HepG2 (cell line): ENCODE results near the gene TSGA10. TPM values are rescaled to one million over a fixed set of nuclear protein-coding genes. Genes with fewer than 3 reads are reported as not detected.

Source experiments
- ATAC-seq: fragments of 200-7000 bp; cut with Tn5 transposase; 3 replicates; pipeline ENCODE4 v1.9.1; 2020; ENCODE audit warnings: mild to moderate bottlenecking, moderate library complexity
- BruUV-seq: library from RNA; stranded (reverse); fragments of 400-500 nt; replicated peaks from 2 replicates; lab custom pipeline; 2021; lab: Mats Ljungman, UMichigan
- CTCF ChIA-PET: fragments of 300-600 bp; formaldehyde crosslinking; extraction: SDS; loops from one replicate; lab custom pipeline; 2021; ENCODE audit warnings: low total read pairs, inconsistent platforms, low intra/inter-chr PET ratio; lab: Yijun Ruan, JAX
- POLR2A ChIA-PET: fragments of 350-600 bp; sonication (Branson Sonifier 250); formaldehyde crosslinking; loops from one replicate; lab custom pipeline; 2020; ENCODE audit warnings: antibody characterized with exemption, inconsistent platforms; lab: Yijun Ruan, JAX
- DNase-seq: peaks from one replicate; pipeline ENCODE4 v3.0.0-alpha.2; 2015; ENCODE audit warnings: low spot score
- FAIRE-seq: peaks from 3 replicates; lab custom pipeline; 2011; peaks lifted over from hg19 to GRCh38; lab: Jason Lieb, UNC
- H2AFZ ChIP-seq: one replicate; pipeline ENCODE4 v1.6.1; 2011; ENCODE audit warnings: low read length, inconsistent platforms
- H3K27ac ChIP-seq: fragments of 300-600 bp; 3 replicates; pipeline ENCODE4 v1.8.0; 2011; ENCODE audit warnings: mixed run types, mild to moderate bottlenecking, mixed read lengths, low read length, inconsistent platforms; ENCODE audit not compliant: insufficient read depth; ENCODE audit errors: extremely low read length
- H3K27me3 ChIP-seq, 2 experiments: fragments of 200-600 bp in 1 of 2; 2 replicates in 1 of 2; 3 replicates in 1 of 2; pipeline versions ENCODE4 v1.6.0 to v1.8.0; 2011; ENCODE audit warnings: low read length in 2 of 2, mild to moderate bottlenecking in 2 of 2, moderate library complexity in 2 of 2, inconsistent platforms in 1 of 2; ENCODE audit not compliant: insufficient read depth in 2 of 2, control insufficient read depth in 1 of 2
- H3K36me3 ChIP-seq, 2 experiments: fragments of 200-600 bp in 1 of 2; replicated peaks in 1 of 2; 2 replicates in 1 of 2; 3 replicates in 1 of 2; pipeline versions ENCODE4 v1.5.1 to v1.8.0; 2011; ENCODE audit warnings: low read length in 2 of 2, inconsistent platforms in 1 of 2; ENCODE audit not compliant: insufficient read depth in 2 of 2, control insufficient read depth in 1 of 2
- H3K4me1 ChIP-seq: 2 replicates; pipeline ENCODE4 v1.5.1; 2012; ENCODE audit warnings: low read length, inconsistent platforms; ENCODE audit not compliant: insufficient read depth
- H3K4me2 ChIP-seq: 2 replicates; pipeline ENCODE4 v1.6.0; 2011; ENCODE audit warnings: low read depth, low read length, inconsistent platforms
- H3K4me3 ChIP-seq, 3 experiments: fragments of 200-600 bp in 1 of 3; sonication (generic), shearing (Covaris generic) in 1 of 3; replicated peaks in 1 of 3; 2 replicates each; pipeline ENCODE4 v1.5.1; 2011 to 2016; ENCODE audit warnings: low read length in 3 of 3, inconsistent platforms in 2 of 3, low read depth in 2 of 3, mild to moderate bottlenecking in 2 of 3, control low read depth in 1 of 3, mixed read lengths in 1 of 3; ENCODE audit not compliant: insufficient read depth in 1 of 3
- H3K79me2 ChIP-seq: one replicate; pipeline ENCODE4 v1.6.1; 2011; ENCODE audit warnings: low read length, inconsistent platforms; ENCODE audit not compliant: insufficient read depth
- H3K9ac ChIP-seq: 2 replicates; pipeline ENCODE4 v1.6.0; 2011; ENCODE audit warnings: mild to moderate bottlenecking, low read depth, low read length, inconsistent platforms; ENCODE audit not compliant: insufficient read depth
- H3K9me3 ChIP-seq: 2 replicates; pipeline ENCODE4 v1.5.1; 2012; ENCODE audit warnings: mild to moderate bottlenecking, low read length
- H4K20me1 ChIP-seq: 2 replicates; pipeline ENCODE4 v1.6.0; 2011; ENCODE audit warnings: inconsistent platforms, mild to moderate bottlenecking, low read length, moderate library complexity; ENCODE audit not compliant: insufficient read depth
- ATF3 ChIP-seq: sonication (generic); formaldehyde crosslinking; IDR thresholded peaks from 2 replicates; pipeline ENCODE4 v1.4.0; 2020; ENCODE audit warnings: missing genetic modification reagents
- CREB3 ChIP-seq: sonication (generic); formaldehyde crosslinking; IDR thresholded peaks from 2 replicates; pipeline ENCODE4 v1.5.0; 2020; ENCODE audit warnings: missing genetic modification reagents
- HNF4G ChIP-seq, 2 experiments: sonication (generic) in 1 of 2; formaldehyde crosslinking in 1 of 2; IDR thresholded peaks; 2 replicates each; pipeline versions ENCODE4 v1.4.0 to v1.6.1; 2011 to 2020; ENCODE audit warnings: borderline replicate concordance in 2 of 2, low read depth in 2 of 2, mild to moderate bottlenecking in 2 of 2, low read length in 1 of 2, missing genetic modification reagents in 1 of 2, moderate library complexity in 1 of 2
- SMARCE1 ChIP-seq: fragments of 450-650 bp; IDR thresholded peaks from 2 replicates; pipeline ENCODE4 v1.6.1; 2017; ENCODE audit warnings: borderline replicate concordance
- TEF ChIP-seq: sonication (generic); formaldehyde crosslinking; IDR thresholded peaks from 2 replicates; pipeline ENCODE4 v1.5.0; 2020; ENCODE audit warnings: missing genetic modification reagents
- ZNF343 ChIP-seq: sonication (generic); formaldehyde crosslinking; IDR thresholded peaks from 2 replicates; pipeline ENCODE4 v1.4.0; 2020; ENCODE audit warnings: mild to moderate bottlenecking, missing genetic modification reagents
- ZNF557 ChIP-seq: sonication (generic); formaldehyde crosslinking; IDR thresholded peaks from 2 replicates; pipeline ENCODE4 v1.4.0; 2020; ENCODE audit warnings: missing genetic modification reagents
- WGBS: methylation state at CpG from one replicate; pipeline ENCODE4 v1.1.6; 2017; ENCODE audit warnings: low lambda C conversion rate; 5-methylcytosine and 5-hydroxymethylcytosine counted together
- in situ Hi-C: cut with HindIII; loops from 2 replicates; pipeline ENCODE4 v1.10.0; 2017; ENCODE audit warnings: low pct_unique_long_range_greater_than_20kb; ENCODE audit not compliant: extremely low pct_ligation_motif_present
- intact Hi-C: fragments of 100-400 bp; cut with micrococcal nuclease; formaldehyde crosslinking; loops from one replicate; pipeline ENCODE4 v1.10.0; 2022; ENCODE audit not compliant: unreplicated experiment
- polyA plus RNA-seq, 8 experiments: library from polyadenylated mRNA; depleted of rRNA in 3 of 8; stranded (reverse) in 7 of 8; unstranded in 1 of 8; fragments of >200 nt; fragmentation: Illumina TruSeq in 4 of 8; extraction: Trizol in 4 of 8; gene quantifications; 2 replicates each; pipeline versions ENCODE4 v1.2.1 to v1.2.3, GENCODE V29; 2011 to 2016; ENCODE audit warnings: low read depth in 4 of 8, missing spikeins in 1 of 8, mixed read lengths in 1 of 8; ENCODE audit not compliant: insufficient read depth in 1 of 8
- total RNA-seq, 5 experiments: library from RNA; depleted of rRNA; stranded (reverse); fragments of >200 nt; fragmentation: Illumina TruSeq; extraction: Trizol; gene quantifications; 2 replicates each; pipeline ENCODE4 v1.2.3, GENCODE V29; 2016; ENCODE audit warnings: low read depth in 1 of 5
- TF ChIP-seq, protein P1 (sequence below): sonication (generic); formaldehyde crosslinking; IDR thresholded peaks from 2 replicates; pipeline ENCODE4 v1.4.0; 2020; ENCODE audit warnings: missing genetic modification reagents, borderline replicate concordance

TSGA10 gene
- total and polyA plus RNA-seq, 2 of the 13 experiments (the other 11 are each of a cell fraction or from before 2014, with no cell fraction given) = 4.7 to 13.1 TPM

- DNase-seq (no peak), FAIRE-seq (no peak), ATAC-seq (no peak)
- H3K27me3 ChIP-seq = no peaks in the 10 kb centered on the region
- TF ChIP-seq HNF4G (IDR thresholded peaks at IDR 0.05; ENCODE audit: borderline replicate concordance, low read depth, low read length) (no peak), HNF4G (CRISPR knock-in tag; IDR thresholded peaks at IDR 0.05; ENCODE audit: borderline replicate concordance, low read depth) (no peak), ZNF557 (no peak), CREB3 (CRISPR knock-in tag) (no peak), SMARCE1 (no peak), TEF (CRISPR knock-in tag) (no peak), ATF3 (no peak), ZNF343 (CRISPR knock-in tag) (no peak)
- TF ChIP-seq, protein P1, sequence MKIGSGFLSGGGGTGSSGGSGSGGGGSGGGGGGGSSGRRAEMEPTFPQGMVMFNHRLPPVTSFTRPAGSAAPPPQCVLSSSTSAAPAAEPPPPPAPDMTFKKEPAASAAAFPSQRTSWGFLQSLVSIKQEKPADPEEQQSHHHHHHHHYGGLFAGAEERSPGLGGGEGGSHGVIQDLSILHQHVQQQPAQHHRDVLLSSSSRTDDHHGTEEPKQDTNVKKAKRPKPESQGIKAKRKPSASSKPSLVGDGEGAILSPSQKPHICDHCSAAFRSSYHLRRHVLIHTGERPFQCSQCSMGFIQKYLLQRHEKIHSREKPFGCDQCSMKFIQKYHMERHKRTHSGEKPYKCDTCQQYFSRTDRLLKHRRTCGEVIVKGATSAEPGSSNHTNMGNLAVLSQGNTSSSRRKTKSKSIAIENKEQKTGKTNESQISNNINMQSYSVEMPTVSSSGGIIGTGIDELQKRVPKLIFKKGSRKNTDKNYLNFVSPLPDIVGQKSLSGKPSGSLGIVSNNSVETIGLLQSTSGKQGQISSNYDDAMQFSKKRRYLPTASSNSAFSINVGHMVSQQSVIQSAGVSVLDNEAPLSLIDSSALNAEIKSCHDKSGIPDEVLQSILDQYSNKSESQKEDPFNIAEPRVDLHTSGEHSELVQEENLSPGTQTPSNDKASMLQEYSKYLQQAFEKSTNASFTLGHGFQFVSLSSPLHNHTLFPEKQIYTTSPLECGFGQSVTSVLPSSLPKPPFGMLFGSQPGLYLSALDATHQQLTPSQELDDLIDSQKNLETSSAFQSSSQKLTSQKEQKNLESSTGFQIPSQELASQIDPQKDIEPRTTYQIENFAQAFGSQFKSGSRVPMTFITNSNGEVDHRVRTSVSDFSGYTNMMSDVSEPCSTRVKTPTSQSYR (CRISPR knock-in tag) = no peak
- H3K4me1 ChIP-seq = no peaks in the 10 kb centered on the region
- intact Hi-C loops (no loop called here), in situ Hi-C loops (no loop called here)
- H3K79me2 ChIP-seq = no peaks in the 10 kb centered on the region
- no peak overlapping the region for H3K9ac ChIP-seq
- peaks cover 23% of the 10 kb centered on the region for H3K9me3 ChIP-seq
- WGBS = 93% methylated on average over 2 of the region's 2 CpGs
- no peak overlapping the region for H3K4me2 ChIP-seq
- peaks cover 1 to 6% of the 10 kb centered on the region in 2 experiments; a peak in 1 of 5 replicates for H3K36me3 ChIP-seq
- H3K27ac ChIP-seq = no peak overlapping the region
- H4K20me1 ChIP-seq = no peaks in the 10 kb centered on the region
- H2AFZ ChIP-seq = no peak overlapping the region
- POLR2A ChIA-PET = interaction anchor here (0.9 kb wide), 1 partner anchor 13 kb away, joined by 3 read pairs; the partner anchor contains the start of gene C2orf15
- CTCF ChIA-PET = no interaction called here
- BruUV-seq = no TSS peak
- no peak overlapping the region for H3K4me3 ChIP-seq
Measured at GRCh38 chr2:99127981-99128380, 26.8 kb downstream of the TSGA10 start.
